ENCODE measurements around the gene RAB40B.

The RAB40B gene

DNA sequence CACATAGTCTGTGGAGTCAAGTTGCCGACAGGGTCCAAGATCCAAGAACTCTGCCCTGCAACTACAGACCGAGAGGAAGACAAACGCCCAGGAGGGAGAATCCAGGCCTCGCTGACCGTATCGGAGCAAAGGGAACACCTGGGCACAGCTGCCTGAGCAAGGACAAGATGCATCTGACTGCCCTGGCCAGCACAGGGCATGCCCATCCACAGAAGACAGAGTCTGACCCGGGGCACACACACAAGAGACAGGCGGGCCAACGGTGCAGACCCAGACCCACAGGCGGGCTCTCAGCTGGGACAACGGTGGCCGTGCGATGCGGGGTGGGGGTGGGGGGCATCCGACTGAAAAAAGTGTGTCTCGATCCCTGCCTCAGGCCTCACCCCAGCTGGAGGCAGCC is 6.2 kb downstream of the RAB40B start:
- DNase-seq (ENCODE audit: low read depth in 2 of 3, low spot score in 2 of 3), result no peak

DNA sequence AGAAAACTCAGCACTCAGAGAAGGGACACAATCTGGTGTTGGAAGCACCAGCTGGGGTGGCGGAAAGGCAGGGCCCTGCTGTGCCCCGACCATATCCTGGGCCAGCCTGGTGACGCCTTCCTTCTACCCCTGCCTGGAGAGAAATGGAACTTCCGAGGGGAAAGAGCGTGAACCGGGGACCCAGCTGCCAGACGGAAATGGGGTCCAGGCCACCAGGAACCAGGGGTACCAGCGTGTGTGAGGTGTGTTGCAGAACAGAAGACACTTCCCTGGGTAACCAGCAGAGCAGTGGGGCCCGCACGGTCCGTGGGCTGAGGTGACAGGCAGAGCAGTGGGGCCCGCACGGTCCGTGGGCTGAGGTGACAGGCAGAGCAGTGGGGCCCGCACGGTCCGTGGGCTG is 6.8 kb downstream of the RAB40B start:
- DNase-seq (ENCODE audit: low read depth in 2 of 3, low spot score in 2 of 3), result no peak

DNA sequence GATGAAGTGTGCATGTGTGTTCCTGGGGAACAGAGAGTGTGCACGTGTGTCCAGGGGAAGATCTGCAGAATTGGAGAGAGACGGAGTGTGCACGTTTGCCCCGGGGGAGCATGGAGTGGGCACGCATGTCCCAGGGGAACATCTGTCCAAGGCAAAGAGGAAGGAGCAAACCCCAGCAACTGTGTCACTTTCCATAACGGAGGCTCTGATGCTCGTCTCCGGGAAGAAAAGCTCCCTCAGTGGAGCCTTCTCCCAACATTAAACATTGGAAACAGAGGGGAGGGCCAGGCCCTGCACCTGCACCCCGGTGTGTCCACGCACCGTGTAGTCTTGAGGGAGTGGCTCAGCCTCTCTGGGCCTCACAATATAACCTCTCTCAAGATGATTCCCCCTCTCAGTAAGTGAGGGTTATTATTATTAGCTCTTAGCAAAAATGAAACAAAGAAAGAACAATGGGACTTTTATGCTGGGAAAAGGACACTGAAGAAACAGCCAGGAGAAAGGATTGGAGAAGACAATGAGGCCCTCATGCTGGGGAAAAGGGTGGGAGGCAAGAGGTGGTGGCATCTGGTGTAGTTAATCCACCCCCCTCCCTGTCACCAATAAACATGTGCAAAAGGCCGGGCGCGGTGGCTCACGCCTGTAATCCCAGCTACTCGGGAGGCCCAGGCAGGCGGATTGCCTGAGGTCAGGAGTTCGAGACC is 7.6 kb downstream of the RAB40B start:
- DNase-seq (ENCODE audit: low read depth in 2 of 3, low spot score in 2 of 3), result no peak

DNA sequence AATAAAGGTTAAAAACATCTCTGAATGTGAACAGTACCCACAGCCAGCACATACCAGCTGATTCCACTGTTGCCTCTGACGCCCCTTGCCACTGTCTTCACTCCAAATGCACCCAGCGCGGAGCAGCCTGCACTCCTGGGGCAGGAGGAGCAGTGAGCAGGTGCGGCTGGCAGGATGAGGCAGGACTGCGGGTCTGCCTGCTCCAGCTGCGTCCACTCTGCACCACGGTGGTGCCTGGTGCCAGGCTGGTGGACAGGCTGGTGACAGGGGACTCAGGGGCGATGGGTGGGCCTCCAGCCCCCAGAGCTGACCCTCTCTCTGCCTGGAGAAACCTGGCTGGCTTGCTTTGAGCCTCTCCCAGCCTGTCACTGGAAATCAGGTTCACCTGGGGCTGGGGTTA is 9.4 kb downstream of the RAB40B start:
- no peak for DNase-seq (ENCODE audit: low read depth in 2 of 3, low spot score in 2 of 3)

DNA sequence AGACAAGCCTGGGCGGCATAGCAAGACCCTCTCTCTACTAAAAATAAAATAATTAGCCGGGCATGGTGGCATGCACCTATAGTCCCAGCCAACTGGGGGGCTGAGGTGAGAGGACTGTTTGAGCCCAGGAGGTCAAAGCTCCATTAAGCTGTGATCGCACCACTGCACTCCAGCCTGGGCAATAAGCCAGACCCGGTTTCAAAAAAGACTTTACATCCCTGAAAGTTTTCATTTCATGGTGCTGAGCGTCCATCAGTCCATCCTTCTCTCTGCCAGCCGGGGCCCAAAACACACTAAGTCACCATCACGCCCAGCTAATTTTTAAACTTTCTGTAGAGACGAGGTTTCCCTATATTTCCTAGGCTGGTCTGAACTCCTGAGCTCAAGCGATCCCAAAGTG is 10.6 kb downstream of the RAB40B start:
- DNase-seq (ENCODE audit: low read depth in 2 of 3, low spot score in 2 of 3), result no peak

DNA sequence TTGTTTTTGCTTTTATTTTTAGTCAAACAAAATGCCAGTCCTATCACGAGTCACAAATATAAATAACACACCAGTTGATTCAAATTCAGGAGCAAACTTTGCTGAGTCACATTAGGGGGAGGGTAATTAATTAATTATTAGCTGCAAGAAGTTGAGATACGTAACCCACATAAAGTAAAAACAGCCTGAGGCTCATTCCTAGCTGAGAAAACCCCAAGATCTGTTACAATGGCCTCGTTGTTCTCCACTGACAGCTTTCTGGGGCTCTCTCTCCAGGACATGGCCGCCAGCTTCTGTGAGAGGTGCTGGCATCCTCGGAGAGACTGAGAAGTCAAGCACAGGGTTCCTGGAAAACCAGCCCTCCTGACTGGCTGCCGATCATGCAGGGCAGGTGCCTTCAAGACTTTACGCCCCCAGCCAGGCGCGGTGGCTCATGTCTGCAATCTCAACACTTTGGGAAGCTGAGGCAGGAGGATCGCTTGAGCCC is 11.1 kb downstream of the RAB40B start:
- no peak for DNase-seq (ENCODE audit: low read depth in 2 of 3, low spot score in 2 of 3)

DNA sequence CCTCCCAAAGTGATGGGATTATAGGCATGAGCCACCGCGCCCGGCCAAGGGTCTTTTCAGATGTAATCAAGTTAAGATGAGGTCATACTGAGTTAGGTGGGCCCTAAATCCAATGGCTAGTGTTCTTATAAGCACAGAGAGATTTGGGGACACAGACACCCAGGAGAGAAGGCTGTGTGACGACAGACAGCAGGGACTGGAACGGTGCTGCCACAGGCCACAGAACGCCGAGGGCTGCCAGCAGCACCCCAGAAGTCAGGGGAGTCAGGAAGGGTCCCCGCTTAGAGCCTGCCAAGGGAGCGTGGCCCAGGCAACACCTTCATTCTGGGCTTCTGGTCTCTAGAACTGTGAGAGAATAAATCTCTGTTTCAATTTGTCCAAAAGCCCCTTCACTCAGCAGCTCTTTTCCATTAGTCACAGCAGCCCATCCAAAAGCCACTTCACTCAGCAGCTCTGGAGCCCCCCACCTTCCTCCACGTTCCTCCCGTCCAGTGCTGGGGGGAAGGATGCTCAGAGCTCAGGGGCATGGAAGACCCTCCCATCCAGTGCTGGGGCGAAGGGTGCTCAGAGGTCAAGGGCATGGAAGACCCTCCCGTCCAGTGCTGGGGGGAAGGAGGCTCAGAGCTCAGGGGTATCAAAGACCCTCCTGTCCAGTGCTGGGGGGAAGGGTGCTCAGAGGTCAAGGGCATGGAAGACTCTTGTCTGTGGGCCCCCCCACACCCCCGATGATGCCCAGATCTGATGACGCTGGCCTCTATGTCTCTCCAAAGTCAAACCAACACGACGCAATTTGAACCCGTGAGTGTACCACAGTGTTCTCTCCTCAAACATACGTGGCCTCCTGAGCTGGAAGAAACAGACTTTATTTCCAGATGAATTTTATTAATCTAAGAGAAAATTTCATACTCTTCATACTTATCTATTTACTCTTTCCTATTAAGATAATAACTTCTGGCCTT is 11.9 kb downstream of the RAB40B start:
- no peak for DNase-seq (ENCODE audit: low read depth in 2 of 3, low spot score in 2 of 3)

DNA sequence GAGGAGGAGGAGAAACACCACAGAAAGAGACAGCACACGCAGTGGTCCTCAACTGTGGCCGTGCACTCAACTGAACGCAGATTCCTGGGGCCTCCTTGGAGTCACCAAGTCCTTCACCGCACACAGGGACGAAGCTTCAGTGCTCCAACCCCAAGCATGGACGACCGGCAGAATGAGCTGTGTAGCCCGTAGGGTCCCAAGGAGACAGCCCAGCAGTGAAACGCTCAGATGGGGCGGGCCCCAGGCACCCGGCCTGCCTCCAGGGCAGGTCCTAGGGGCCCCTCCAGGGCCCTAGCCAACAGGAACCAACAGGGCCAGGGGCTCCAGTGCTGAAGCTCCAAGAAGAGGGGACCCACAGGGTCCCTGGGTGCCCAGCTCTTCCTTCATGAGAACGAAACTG is 13.2 kb downstream of the RAB40B start:
- no peak for DNase-seq (ENCODE audit: low read depth in 2 of 3, low spot score in 2 of 3)

DNA sequence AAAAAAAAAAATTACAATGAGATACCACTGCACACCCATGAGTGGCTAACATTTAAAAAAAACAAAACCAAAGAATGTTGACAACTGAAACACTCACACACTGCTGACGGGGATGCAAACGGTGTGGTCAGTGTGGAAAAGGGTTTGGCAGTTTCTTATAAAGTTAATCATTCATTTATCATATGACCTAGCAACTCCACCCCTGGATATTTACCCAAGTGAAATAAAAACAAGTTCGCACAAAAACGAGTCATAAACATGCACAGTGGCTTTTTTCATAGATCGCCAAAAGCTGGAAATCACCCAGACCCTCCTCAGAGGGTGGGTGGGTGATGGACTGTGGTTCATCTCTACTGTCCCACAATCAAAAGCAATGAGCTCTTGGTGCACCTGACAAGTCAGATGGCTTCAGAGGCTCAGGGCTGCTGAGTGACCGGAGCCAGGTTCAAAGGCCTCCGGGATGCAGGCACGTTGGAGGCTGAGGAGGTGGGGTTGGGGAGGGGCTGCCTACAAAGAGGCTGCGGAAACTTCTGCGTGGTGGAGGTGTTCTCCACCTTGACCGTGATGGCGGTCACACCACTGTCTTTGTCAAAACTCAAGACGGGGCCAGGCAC is 14.2 kb downstream of the RAB40B start:
- DNase-seq (ENCODE audit: low read depth in 2 of 3, low spot score in 2 of 3), result no peak

DNA sequence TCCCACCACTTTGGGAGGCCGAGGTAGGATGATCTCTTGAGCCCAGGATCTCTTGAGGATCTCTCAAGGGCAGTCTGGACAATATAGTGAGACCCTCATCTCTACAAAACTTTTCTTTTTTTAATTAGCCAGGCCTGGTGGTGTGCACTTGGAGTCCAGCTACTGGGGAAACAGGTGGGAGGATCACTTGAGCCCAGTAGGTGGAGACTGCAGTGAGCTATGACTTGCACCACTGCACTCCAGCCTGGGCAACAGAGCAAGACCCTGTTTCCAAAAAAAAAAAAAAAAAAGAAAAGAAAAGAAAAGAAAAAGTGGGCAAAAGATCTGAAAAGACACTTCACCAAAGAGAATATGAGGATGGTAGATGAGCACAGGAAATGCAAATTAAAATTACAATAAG is 15.0 kb downstream of the RAB40B start:
- no peak for DNase-seq (ENCODE audit: low read depth in 2 of 3, low spot score in 2 of 3)

DNA sequence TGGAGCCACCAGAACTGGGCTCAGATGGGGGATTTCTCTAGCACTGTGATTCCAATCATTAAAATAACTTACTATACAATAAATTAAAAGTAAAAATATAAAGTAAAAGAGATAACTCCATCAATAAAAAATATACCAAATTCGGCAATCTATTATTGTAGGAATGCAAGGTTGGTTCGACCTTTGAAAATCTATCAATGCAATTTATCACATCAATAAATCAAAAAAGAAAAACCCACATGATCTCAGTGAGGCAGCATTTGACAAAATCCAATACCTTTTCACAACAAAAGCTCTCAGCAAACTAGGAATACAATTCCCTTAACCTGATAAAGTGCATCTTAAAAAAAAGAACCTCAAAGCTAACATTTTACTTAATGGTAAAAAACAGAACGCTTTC is 17.0 kb downstream of the RAB40B start:
- DNase-seq (ENCODE audit: low read depth in 2 of 3, low spot score in 2 of 3), result no peak

DNA sequence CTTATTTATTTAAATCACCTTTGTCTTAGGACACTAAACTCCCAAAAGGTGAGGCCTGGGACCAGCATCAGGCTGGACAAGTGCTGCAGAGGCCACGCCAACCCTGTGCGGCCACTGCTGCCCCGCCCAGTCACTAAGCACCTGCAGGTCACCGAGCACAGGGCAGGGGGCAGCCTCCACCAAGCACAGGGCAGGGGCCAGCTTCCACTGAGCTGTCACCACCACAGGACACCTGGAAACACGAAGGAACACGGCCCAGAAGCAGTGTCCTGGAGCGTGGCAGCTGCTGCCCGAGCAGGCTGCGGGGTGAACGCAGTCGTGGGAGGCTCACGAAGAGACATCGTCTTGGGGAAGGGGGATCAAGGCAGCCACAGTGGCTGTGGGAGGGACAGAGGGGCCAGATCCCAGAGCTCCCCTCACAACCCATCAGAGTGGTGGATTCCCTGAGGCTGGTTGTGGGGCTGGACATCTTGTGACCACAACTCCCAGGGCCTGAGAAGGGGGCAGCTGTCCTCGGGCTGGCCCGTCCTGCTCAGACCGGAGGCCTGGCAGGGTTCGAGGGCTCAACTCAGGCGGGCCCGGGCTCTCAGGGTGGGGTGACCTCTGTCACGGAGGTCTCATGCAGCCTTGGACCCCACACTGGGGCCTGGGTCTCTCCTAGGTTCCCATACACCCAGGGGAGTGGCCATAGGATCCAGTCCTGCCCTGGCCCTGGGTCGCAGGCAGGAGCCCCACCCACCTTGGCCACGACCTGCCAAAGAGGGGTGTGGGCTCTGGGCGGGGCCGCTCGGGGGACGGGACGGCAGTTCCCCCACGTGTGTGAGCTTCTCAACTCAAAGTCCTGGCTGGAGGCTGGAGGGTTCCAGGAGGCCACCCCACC is 18.7 kb downstream of the RAB40B start:
- DNase-seq (ENCODE audit: low read depth in 2 of 3, low spot score in 2 of 3), result no peak

DNA sequence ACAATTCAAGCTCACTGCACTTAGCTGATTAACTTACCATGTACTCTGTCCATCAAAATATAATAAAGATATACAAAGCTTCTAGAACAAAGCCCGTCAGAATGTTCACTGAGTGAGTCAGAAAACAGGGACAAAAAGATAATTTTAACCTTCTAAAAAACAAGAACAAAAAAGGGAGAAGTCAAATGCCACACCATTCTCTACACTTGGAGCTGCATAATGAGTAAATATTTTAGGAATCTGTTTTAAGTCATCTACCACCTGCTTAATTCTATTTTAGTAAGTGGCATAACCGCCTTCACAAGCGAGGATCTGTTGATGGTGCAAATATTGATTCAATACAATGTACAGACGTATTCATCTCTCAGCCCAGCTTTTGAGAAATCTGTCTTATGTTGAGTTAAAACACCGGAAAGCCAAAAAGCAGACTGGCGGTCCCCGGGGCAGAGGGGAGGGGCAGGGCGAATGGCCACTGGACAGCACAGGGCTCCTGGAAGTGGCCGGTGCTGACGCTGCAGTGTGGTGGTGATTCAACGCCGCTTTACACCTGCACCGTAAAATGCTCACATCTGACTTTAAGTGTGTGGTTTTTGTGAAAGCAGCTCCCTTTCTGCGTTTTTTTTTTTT is 20.1 kb downstream of the RAB40B start:
- DNase-seq (ENCODE audit: low read depth in 2 of 3, low spot score in 2 of 3), result no peak

DNA sequence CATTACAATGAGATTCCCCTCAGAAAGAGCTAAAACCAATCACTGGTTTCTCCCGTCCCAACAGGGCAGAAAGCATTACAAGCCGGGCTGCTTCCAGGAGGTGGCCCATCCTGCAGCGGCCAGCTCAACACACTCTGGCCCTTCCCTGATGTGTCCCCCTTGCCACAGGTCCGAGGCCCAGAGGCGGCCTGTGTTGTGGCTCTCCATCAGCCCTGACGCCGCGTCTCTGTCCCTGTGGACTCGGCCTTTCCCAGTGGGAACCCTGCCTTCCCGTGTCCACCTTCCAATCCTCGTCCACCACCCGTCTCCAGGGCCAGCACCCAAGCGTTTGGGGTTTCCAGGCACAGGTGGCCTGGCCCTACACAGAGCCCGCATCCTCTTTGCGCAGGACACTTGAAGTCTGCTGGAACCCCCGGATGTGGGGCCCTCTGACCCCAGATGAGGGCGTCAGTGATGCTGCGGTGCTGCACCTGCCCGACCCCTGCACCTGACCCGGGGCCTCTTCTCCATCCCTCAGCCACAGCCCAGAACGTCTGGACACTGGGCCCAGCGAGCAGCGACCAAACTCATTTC is 21.1 kb downstream of the RAB40B start:
- no peak for DNase-seq (ENCODE audit: low read depth in 2 of 3, low spot score in 2 of 3)

DNA sequence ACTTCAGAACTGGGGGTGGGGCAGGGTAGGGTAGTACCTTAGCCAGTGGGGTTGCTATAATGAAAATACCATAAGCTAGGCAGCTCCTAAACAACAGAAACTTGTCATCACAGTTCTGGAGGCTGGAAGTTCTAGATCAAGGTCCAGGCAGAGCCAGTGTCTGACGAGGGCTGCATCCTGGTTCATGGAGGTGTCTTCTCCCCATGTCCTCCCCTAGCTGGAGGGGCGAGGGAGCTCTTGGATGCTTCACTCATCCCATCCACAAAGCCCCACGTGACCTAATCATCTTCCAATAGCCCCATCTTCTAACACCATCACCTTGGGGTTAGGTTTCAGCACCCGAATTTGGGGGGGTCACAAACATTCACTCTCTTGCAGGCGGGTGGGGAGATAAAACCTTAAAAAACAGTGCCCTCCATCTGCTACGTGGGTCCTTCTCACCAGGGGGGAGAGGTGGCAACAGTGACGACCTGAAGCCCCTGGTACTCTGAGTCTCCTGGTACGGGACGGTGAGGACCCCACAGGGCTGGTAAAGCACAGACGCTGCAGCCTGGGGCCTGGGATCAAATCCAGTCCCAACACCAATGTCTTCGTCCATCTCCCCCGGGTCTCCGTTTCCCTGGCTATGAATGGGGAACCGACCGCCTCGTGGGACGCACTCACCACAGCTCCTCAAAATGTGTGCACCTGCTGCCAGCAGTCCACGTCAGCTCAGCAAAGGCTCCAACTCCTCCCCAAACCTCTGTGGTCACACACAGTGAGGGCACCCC is 22.8 kb downstream of the RAB40B start:
- no peak for DNase-seq (ENCODE audit: low read depth in 2 of 3, low spot score in 2 of 3)

DNA sequence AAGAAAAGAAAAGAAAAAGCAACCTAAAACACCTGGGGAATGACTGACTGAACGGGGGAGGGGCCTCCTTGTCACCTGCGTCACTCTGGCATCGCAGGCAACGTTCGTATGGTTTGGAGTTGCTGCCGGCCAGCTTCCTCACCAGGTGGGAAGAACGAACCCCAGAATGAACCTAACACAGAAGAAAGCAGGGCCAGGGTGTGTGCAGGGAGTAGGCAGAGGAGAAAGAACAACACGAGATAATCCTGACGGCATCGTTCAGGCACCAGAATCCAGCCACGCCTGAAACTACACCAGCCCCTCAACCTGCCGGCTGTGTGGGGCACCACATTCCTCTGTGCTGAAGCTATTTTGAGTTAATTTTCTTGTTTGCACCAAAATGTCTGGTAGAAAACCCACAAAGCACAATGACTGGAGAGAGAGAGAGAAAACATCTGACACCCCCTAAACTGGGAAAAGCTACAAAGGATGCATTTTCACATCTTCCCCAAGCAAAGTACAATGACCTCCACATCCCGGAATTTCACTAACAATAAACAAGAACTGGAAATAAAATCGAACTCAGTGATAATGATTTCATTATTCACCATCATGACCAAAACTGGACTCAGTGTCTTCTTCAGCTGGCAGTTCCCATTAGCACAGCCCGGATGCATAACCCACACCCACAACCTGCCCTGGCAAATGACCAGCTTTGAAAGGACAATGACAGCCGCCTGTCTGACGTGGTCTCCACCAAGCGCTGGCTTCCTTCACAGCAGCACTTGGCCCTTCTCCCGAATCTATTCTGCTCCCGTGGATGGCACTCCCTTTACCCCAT is 23.6 kb downstream of the RAB40B start:
- no peak for DNase-seq (ENCODE audit: low read depth in 2 of 3, low spot score in 2 of 3)

DNA sequence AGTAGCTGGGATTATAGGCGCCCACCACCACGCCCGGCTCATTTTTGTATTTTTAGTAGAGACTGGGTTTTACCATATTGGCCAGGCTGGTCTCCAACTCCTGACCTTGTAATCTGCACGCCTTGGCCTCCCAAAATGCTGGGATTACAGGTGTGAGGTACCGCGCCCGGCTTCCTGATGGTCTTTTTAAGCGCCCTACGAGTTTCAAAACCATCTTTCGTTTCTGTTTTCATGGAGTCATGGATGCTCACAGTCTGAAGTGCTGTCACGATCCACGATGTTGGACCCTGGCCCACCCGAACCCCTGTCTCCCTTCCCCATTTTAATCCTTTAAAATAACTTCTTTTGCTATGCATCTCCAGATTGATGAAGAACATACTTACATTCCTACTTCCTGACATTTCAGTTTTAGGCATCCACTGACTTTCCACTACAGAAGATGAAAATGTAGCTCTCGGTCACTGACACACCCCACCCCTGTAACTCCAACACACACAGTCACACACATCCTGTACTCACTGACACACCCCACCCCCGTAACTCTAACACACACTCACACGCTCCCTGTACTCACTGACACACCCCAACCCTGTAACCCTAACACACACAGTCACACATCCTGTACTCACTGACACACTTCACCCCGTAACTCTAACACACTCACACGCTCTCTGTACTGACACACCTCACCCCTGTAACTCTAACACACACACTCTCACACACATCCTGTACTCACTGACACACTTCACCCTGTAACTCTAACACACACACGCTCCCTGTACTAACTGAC is 27.6 kb downstream of the RAB40B start:
- DNase-seq (ENCODE audit: low read depth in 2 of 3, low spot score in 2 of 3), result no peak

DNA sequence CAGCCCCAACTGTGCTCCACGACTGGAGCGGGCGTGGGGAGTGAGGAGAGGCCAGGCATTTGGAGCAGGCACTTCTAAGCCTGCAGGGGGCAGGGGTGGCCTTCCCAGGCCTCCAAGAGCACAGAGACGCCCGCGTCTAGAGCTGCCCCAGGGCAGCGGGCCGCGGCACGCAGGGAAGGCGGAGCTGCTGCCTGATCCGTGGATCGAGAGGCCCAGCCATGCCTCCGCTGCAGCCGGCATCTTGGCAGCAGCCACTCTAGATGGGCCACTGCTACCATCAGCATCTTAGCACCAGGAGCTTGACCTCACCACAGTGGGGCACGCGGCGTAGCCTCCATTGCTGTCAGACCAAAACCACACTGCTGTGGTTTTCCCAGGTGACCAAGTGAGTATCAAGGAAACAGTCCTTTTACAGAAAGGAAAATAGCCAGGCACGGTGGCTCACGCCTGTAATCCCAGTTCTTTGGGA is 29.8 kb downstream of the RAB40B start:
- DNase-seq (ENCODE audit: low read depth in 2 of 3, low spot score in 2 of 3), result no peak

Data from activated CD8-positive, alpha-beta memory T cell treated with anti-CD3 and anti-CD28 coated beads for 48 hours (primary cell).